Uterus (tissue), 2 donors: Measurements from ENCODE around the gene RUFY3.

Experiments used
- CTCF ChIP-seq, 4 experiments: fragments of 200-600 bp in 2 of 4; fragments of 450-650 bp in 2 of 4; sonication (generic) in 2 of 4; IDR thresholded peaks; one replicate each; pipeline ENCODE4 v1.5.1; 2016 to 2019; ENCODE audit warnings: antibody characterized with exemption in 4 of 4, mild to moderate bottlenecking in 2 of 4, moderate library complexity in 1 of 4
- POLR2A ChIP-seq, 2 donors: fragments of 450-650 bp; IDR thresholded peaks; one replicate each; pipeline ENCODE4 v1.6.1; 2016; ENCODE audit warnings: antibody characterized with exemption in 2 of 2, mild to moderate bottlenecking in 1 of 2, moderate library complexity in 1 of 2

GRCh38 chr4:70681704-70682103, 40.1 kb upstream of the RUFY3 start:
- TF ChIP-seq CTCF (IDR thresholded peaks at IDR 0.05): no peak
- no peak for TF ChIP-seq POLR2A (IDR thresholded peaks at IDR 0.05)
